HL-60/S4 treated with phorbol 12-myristate 13-acetate at 8.2 ng/mL for 4 days and 3 days (cell line): ENCODE results near the gene UGP2.

Experiments
- in situ Hi-C: fragments of 300-500 bp; cut with MboI; formaldehyde crosslinking; loops from 2 replicates; pipeline ENCODE4 v1.15.0; 2022; ENCODE audit warnings: low sequenced_read_pairs

The UGP2 gene

GRCh38 chr2:63862806-63863205, 21.1 kb downstream of the UGP2 start:
- in situ Hi-C loops: loop anchor here (25.0 kb wide), 1 partner anchor 176 kb away; no protein-coding TSS in a partner anchor

- in situ Hi-C loops: loop anchor here (25.0 kb wide), 1 partner anchor 176 kb away; no protein-coding TSS in a partner anchor
Measured at GRCh38 chr2:63863707-63864106, 22.0 kb downstream of the UGP2 start.

DNA sequence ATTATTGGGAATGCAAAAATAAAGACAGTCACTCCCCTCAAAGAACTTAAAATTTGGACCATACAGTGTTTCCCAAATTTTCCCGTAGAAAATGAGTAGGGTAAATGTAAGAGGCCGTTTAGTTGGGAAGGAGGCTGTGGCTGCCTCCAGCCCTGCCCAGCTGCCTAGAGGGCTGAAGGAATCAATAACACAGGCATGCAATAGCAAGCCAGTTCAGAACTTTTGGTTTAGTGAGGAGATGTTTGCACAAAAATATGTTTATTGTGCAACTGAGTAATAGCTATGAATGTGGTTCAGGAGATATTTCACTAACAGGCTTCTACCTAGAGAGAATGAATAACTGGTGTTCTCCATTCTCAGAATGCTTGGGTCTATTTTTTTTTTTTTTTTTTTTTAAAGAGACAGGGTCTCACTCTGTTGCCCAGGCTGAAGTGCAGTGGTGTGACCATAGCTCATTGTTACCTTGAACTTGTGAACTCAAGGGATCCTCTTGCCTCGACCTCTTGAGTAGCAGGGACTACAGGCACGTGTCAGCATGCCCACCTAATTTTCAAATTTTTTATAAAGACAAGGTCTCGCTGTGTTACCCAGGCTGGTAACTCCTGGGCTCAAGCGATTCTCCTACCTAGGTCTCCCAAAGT, 23.6 kb downstream of the UGP2 start:
- in situ Hi-C loops: loop anchor here (25.0 kb wide), 1 partner anchor 178 kb away; no protein-coding TSS in a partner anchor

DNA sequence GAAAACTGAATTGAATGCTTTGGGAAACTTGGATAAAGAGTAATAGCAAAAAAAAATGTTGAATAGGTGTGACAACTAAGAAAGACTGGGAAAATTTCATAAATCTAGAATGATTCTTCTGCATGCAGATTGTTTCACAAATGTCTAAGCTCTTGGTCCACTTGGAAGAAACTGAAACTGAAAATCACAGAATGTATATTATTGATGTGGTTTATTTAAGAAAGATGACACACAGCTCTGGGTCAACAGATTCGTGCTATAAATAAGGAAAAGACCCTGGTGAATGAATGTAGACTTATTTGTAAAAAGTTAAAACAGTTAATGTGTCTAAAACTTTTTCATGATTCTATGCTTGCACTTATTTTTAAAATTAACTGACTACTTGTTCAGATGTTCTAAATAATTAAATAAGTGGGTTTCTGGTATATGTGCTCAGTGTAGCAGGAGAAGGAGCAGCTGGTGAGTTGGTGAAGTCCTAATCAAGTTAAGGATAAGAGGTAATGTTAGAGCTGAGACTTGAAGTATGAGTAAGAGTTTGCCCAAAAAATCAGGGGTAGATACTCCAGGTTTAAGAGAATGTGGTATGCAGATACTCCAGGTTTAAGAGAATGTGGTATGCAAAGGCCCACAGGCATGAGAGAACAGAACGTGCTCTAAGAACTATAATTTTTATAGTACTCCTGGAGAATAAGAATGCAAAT, 24.5 kb downstream of the UGP2 start:
- in situ Hi-C loops: loop anchor here (25.0 kb wide), 1 partner anchor 179 kb away; no protein-coding TSS in a partner anchor

GRCh38 chr2:63870679-63871078, 29.0 kb downstream of the UGP2 start:
- in situ Hi-C loops: loop anchor here (25.0 kb wide), 1 partner anchor 183 kb away; no protein-coding TSS in a partner anchor

DNA sequence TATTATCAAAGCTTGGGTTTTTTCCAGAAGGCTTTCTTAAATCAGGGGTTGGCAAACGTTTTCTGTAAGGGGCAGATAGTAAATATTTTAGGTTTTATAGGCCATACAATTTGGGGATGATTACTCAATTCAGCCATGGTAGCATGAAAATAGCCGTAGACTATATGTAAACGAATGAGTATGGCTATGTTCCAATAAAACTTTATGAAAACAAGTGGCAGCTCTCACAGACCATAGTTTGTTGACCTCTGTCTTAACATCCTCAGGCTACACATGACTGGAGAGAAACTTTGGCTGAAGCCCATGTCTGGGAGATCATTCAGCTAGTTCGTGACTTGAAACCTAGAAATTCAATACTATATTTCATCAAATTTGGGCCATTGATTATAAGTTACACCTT, 30.2 kb downstream of the UGP2 start:
- in situ Hi-C loops: loop anchor here (25.0 kb wide), 1 partner anchor 185 kb away; no protein-coding TSS in a partner anchor

GRCh38 chr2:63872571-63873328, 31.1 kb downstream of the UGP2 start:
- in situ Hi-C loops: loop anchor here (25.0 kb wide), 1 partner anchor 185 kb away; no protein-coding TSS in a partner anchor

- in situ Hi-C loops: loop anchor here (25.0 kb wide), 1 partner anchor 187 kb away; no protein-coding TSS in a partner anchor
Measured at GRCh38 chr2:63874204-63875130, 32.8 kb downstream of the UGP2 start.

DNA sequence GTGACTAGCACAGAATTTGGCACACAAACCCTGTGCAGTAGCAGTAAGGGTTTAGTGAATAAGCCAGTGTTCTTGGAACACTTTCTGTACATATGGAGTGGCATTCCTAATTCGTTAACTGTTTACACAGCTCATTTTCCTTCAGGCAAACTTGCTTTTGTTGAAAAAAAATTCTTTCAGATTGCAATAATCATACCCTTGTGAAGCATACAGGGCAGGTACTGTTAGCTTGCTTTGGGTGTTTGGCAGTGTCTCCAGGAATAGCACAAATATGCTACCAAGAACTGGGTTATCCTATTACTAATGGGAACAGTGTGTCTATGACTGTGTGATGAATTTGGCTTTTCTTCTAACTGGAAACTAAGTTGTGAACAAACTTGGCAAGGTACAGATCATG, 33.4 kb downstream of the UGP2 start:
- in situ Hi-C loops: no loop called here

- in situ Hi-C loops: no loop called here
Measured at GRCh38 chr2:63875559-63876245, 34.0 kb downstream of the UGP2 start.

DNA sequence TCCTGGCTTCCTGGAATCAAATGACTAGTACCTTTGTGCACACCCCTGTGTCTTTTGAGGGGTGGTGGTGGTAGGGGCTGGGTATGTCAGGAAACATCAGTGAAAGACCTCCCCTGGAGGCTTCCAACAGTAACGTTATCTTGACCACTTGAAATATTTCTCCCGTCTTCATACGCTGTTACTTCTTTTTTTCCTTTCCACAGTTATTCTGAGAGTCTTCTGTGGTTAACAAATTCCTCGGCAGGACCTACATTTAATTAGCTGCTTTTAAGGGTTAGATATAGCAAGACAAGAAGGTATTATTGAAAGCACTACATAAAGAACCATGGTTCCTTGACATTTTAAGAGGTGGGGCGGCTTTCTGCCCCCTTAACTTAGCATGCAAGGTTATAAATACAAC, 34.6 kb downstream of the UGP2 start:
- in situ Hi-C loops: no loop called here

DNA sequence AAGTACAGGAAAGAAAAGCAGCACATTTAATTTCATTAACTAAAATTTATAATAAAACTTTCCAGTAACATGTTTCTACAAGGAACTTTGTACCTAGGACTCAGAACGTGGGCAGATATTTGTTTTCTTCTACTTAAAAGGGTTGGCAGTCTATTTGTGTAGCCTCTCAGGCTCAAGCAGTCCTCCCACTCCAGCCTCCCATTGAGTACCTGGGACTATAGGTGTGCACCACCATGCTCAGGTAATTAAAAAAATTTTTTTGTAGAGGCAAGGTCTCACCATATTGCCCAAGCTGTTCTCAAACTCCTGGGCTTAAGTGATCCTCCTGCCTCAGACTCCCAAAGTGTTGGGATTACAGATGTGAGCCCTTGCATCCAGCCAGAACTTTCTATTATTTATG, 36.8 kb downstream of the UGP2 start:
- in situ Hi-C loops: no loop called here

DNA sequence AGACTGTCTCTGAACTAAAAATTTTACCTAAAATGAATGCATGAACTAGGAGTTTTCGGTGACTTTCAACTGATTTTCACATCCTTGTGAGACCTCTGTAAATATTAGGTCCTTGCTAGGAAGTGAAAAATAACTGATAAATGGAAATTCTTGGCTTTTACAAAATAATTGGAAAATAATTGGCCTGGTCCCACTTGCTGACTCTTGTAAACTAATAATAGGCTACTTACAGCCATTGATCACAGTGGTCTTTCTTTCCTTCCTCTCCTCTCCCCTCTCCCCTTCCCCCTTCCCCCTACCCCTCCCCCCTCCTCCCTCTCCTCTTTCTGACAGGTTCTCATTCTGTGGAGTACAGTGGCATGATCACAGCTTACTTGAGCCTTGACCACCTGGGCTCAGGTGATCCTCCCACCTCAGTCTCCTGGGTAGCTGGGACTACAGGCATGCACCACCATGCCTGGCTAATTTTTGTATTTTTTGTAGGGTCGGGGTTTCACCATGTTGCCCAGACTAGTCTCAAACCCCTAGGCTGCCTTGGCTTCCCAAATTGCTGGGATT, 38.3 kb downstream of the UGP2 start:
- in situ Hi-C loops: no loop called here

DNA sequence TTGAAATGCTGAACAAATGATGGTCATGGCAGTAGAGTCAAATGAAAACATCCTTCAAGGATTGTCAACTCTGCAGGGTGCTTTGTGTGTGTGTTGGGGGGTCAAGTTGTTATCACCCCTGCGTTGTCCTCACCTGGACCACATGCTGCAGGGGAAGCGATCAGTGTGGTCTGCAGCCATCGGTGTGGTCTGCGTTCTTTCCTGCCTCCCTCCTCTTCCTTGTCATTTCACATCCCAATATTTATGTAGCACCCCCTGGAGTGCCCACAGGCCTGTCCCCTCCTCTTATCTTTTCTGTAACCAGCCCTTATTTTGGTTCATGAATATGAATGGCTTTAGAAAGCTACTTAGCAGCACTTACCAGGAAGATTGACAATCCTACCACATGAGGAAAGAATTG, 38.9 kb downstream of the UGP2 start:
- in situ Hi-C loops: no loop called here

- in situ Hi-C loops: no loop called here
Measured at GRCh38 chr2:63881205-63881604, 39.5 kb downstream of the UGP2 start.

DNA sequence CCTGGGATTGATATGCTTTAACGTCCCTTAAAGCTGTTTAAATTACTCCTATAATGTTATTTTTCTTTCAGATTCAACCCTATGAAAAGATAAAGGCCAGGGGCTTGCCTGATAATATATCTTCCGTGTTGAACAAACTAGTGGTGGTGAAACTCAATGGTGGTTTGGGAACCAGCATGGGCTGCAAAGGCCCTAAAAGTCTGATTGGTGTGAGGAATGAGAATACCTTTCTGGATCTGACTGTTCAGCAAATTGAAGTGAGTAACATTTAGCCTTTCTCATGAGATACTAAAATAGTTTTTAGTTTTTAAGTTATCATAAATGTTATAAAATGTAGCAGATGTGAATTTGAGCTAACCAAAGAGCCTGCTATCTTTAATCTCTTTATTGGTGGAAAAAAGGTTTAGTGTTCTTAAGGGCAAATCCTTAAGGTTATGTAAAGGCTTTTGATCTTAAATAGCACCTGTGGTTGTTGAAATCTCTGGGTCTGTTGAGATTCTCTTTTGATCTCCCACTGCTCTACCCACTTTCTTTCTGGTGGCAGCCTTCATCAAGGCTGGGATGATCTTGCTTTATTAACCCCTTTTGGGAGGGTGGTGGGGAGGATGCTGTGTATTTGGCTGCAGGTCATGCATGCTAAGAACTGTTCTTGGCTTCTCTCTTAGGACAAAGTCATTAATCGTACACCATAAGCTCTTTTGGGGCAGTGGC, 40.9 kb downstream of the UGP2 start:
- in situ Hi-C loops: no loop called here

DNA sequence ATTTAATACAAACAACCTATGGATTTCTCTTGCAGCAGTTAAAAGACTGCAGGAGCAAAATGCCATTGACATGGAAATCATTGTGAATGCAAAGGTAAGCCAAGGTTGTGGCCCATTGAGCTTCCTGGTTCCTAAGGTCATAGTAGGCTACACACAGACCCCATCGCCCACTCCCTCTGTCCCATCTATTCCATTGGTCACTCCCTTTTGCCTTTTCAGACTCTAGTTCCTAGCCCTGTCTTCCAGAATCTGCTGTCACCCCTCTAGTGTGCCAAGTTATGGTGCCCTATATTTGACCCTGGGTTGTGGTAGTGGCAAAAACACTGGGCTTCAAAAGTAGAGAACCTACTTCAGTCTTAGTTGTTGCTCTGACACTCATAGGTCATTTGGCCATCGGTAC, 44.7 kb downstream of the UGP2 start:
- in situ Hi-C loops: no loop called here

- in situ Hi-C loops: no loop called here
Measured at GRCh38 chr2:63888053-63888452, 46.4 kb downstream of the UGP2 start.
